ENCODE data around the gene TAT.
"Not testable (repeated sequence)": the region's sequence is repeated elsewhere in the genome, so short reads cannot be mapped to it uniquely, and the experiment has no call there.

Gene TAT

DNA sequence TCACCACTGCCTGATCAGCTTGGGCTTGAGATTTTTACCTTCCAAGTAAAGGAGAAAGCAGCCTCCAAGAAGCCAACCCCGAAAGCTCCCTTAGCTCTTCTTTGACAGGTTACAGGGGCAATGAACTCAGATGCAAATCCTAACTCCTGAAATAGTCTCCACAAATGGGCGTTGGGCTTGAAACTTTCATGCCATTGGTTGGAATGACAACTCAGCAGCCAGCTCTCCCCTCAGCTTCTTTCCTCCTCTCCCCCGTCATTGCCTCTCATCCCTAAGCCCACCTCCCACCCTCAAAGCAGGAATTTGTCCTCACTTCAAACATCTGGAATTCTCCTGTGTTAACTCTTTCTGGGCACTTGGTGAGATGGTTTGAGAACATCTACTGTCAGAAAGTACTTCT lies at the start of gene TAT:
TSS of gene TAT (minus strand) at position 122 of the 400 bp plus-strand sequence. CDS start 677 bp downstream, outside the sequence.
- no peak for DNase-seq

DNA sequence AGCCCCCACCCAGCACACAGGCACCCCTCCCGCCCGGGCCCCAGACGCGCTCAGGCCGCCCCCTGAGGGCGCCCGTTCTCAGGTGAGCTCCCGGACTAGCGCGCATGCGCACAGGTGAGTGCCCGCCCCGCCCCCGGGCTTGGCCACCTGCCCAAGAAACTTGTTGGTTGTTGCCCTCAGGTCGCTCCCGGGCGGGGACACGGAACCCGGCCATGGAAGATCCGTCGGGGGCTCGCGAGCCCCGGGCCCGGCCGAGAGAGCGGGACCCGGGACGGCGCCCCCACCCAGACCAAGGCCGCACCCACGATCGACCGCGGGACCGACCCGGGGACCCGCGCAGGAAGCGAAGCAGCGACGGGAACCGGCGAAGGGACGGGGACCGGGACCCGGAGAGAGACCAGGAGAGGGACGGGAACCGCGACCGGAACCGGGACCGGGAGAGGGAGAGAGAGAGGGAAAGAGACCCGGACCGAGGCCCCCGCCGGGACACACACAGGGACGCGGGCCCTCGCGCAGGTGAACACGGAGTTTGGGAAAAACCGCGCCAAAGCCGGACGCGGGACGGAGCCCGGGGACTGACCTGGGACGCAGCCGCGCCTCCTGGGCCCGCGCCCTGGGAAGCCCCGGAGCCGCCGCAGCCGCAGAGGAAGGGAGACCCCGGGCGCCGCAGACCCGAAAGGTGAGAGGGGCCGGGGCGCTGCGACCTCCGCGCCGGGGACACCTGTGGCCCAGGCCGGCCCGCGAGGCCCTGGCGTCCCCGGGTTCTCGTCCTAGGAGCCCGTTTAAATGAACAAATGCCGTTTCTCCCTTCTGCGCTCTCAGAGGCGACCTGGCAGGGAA lies 49.3 kb upstream of the TAT start, which contains the start of gene MARVELD3:
TSS of gene MARVELD3 (plus strand) at position 167 of the 840 bp plus-strand sequence. CDS start at position 213, 46 bp downstream.
- peak; percentile 77 for DNase-seq

DNA sequence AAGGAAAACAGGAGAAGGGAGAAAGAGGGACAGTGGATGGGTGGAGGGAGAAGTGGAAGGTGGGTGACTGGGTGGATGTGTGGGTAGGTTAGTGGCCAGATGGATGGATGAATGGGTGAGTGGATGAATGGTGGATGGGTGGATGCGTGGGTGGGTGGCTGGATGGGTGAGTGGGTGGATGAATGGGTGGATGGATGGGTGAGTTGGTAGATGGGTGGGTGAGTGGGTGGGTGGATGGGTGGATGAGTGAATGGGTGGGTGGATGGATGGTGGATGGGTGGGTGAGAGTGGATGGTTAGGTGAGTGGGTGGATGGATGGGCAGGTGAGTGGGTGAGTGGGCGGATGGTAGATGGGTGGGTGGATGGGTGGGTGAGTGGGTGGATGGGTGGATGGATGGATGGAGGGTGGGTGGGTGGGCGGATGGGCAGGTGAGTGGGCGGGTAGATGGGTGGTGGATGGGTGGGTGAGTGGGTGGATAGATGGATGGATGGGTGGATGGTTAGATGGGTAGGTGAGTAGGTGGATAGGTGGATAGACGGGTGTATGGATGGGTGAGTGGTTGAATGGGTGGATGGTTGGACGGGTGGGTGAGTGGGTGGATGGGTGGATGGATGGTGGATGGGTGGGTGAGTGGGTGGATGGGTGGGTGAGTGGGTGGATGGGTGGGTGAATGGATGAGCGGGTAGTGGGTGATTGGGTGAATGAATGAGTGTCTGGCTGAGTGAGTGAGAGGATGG lies 48.4 kb upstream of the TAT start:
- DNase-seq: no peak

DNA sequence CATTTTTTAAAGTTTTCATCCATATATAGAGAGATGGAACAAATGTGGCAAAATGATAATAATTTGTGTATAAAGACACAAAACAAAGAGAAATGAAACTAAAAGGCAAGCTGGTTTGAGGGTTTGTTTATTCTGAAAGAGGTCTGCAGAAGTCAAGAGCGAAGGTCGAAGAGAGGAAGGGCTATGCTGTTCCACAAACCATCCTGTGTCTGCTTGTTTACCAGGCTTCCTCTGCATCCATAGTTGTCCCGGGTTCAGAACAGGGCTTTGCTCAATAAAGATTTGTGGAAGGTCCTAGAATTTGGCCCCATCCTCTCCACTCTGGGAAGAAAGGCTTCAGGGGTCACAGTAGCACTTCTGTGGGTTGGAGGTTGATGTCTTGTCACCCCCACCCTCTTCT lies 46.7 kb upstream of the TAT start:
- no peak for DNase-seq

DNA sequence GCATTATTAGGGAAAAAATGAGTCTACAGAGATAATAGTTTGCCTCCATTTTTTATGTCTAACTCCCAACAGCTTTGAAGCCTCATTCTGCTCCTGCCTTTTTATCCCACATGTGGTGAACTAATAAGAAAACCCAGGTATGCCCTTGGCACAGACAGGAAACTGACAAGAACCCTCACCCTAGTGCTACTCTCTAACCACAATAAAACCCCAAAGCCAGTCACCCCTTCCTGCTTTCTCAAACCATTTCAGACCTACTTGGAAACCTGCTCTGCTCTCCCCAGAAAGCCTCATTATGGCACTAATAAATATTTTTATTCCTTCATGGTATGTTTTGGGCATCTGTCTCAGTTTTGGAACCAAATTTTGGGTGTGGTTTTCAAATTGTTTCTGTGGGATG lies 45.2 kb upstream of the TAT start:
- no peak for DNase-seq

DNA sequence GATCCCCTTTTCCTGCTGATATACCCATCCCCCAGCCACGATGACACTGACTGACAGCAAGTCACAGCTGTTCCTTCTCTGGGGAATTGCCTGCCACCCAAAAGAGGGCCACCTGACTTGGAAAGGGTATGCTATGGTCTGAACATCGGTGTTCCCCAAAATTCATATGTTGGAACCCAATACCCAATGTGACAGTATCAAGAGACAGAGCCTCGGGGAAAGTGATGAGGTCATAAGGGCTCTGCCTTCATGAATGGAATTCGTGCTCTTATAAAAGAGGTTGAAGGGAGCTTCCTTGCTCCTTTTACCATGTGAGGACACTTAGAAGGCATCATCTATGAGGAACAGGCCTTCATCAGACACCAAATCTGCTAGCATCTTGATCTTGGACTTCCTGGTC lies 41.5 kb upstream of the TAT start:
- no peak for DNase-seq

DNA sequence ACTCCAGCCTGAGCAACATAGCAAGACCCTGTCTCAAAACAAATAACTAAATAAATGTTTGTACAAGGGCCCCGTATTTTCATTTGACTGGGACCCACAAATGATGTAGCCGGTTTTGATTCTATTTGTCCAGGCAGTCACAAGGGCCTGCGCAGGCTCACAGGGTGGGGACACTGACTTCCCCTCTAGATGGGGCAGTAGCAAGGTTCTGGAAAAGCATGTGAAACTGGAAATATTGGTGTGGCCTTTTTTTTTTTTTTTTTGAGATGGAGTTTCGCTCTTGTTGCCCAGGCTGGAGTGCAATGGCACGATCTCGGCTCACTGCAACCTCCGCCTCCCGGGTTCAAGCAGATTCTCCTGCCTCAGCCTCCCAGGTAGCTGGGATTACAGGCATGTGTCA lies 38.1 kb upstream of the TAT start:
- DNase-seq: not testable (repeated sequence)

DNA sequence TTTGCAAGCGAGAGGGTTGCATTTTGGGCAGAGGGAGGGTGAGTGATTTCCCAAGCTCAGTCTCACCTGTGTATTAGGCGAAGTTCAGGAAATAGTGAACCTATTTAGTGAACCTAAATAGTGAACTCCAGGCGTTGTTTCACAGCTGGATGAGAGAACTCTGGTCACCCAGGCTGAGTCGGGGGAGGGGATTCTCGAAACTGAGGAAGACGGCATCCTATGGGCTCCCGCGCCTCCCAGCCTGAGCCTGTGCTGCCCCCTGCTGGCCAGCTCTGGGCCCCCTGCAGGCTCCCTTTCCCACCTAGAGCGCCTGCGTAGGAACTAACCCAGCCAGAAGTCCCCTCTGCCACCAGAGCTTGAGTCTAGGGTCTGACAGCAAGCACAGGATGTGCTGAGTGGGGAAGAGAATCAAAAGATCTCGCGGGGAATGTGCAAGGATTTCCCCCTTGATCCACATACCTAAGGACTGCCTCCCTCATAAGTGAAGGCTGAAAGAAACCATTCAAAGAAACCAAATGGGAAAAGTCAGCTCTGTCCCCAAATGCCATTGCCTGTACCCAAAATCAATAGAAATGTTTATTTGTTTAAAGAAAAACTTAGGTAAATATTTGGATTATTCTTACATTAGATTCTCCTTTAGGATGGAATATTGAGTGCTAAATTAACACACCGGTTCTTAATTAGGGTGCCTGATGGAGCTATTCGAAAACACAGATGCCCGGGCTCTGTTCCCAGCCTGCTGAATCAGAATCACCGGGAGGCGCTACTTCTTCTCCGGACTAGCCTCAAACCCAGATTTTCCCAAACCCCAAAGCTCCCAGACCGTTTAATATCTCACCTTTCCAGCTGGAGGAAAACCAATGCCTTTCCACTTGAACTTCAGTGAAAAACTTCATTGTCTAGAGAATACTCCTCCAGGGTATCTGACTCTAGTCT lies 34.3 kb upstream of the TAT start:
- DNase-seq: peak; percentile 39

DNA sequence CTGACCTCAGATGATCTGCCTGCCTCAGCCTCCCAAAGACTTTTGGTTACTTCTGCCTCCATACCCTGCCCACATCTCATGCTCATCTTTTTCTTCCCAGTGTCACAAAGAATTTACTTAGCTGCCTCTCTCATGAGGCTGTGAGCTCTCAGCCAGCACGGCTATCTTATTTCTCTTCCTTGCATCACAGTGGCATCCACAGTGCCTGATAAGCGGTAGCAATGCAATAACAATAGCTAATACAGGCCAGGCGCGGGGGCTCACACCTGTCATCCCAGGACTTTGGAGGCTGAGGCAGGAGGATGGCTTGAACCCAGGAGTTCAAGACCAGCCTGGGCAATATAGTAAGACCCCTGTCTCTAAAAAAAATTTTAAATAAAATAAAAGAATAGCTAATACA lies 33.6 kb upstream of the TAT start:
- DNase-seq: no peak

DNA sequence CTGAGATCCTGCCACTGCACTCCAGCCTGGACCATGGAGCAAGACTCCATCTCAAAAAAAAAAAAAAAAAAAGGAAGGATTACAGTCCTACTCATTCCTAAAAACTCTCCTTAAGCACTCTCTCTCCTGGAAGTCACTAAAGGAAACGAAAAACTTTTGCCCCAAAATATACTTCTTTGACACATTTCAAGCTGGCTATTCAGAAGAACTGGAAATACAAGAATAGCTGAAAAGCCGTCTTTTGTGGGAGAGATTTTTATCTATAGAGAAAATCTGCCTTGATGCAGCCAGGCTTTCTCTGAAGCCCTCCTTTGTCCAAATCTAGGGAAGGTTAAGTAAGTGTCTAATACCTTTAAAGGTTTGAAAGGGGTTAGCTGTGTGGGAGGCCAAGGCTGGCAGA lies 32.2 kb upstream of the TAT start:
- DNase-seq: no peak

DNA sequence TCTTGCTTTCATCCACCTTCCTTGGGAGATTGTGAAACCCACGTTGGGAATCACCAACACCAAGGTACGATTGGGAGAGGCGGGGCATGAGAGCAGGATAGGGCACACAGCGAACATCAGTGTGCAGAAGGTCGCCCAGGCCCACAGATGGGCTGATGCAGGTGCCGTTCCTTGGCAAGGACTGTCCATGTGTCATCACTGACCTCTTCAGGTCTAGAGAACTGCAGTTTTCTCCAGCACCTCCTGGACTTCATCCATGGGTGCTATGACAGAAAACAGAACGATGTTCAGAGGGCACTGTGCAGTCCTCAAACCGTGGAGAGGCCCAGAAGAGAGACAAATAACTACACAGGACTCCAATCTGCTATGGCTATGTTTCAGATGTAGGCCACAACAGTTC lies 23.9 kb upstream of the TAT start:
- DNase-seq: no peak

DNA sequence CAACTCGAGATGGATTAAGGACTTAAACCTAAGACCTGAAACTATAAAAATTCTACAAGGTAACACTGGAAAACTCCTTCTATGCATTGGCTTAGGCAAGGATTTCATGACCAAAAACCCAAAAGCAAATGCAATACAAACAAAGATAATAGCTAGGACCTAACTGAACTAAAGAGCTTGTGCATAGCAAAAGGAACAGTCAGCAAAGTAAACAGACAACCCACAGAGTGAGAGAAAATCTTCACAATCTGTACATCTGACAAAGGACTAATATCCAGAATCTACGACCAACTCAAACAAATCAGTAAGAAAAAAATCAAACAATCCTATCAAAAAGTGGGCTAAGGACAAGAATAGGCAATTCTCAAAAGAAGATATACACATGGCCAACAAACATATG lies 21.5 kb upstream of the TAT start:
- not testable (repeated sequence) for DNase-seq

DNA sequence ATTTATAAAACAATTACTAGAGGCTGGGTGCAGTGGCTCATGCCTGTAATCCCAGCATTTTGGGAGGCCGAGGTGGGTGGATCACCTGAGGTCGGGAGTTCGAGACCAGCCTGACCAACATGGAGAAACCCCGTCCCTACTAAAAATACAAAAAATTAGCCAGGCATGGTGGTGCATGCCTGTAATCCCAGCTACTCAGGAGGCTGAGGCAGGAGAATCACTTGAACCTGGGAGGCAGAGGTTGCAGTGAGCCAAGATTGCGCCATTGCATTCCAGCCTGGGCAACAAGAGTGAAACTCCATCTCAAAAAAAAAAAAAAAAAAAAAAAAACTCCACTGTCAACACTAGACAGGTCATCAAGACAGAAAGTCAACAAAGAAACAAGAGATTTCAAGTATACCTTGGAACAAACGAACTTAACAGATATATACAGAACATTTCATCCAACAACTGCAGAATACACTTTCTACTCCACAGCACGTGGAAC lies 18.5 kb upstream of the TAT start:
- not testable (repeated sequence) for DNase-seq

DNA sequence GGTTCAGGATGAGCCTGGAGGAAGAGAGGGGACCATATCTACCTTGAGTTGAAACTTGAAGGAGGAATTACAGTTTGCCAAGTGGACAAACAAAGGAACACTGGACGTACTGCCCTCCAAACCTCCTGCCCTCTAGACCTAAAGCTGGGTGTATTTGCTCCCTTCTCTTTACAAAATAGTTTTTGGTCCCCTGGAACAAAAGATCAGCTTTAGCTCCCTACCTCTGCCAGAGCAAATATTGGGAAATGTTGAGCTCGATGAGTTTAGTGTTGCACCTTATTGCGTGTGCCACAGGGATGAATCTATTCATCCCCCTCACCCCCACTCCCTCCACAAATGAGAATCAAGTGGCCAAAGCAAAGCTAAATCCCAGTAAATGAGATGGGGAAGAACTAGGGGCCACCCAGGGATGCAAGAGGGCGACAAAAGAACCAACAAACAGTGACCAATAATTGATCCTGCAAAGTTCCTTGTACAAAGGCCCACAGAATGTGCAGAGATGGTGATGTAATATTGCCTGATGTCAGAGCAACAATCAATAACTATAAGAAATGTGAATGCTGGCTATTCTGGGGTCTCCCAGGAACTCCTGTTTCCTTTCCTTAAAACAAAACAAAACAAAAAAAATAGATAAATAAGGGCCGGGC lies 17.2 kb upstream of the TAT start:
- no peak for DNase-seq

DNA sequence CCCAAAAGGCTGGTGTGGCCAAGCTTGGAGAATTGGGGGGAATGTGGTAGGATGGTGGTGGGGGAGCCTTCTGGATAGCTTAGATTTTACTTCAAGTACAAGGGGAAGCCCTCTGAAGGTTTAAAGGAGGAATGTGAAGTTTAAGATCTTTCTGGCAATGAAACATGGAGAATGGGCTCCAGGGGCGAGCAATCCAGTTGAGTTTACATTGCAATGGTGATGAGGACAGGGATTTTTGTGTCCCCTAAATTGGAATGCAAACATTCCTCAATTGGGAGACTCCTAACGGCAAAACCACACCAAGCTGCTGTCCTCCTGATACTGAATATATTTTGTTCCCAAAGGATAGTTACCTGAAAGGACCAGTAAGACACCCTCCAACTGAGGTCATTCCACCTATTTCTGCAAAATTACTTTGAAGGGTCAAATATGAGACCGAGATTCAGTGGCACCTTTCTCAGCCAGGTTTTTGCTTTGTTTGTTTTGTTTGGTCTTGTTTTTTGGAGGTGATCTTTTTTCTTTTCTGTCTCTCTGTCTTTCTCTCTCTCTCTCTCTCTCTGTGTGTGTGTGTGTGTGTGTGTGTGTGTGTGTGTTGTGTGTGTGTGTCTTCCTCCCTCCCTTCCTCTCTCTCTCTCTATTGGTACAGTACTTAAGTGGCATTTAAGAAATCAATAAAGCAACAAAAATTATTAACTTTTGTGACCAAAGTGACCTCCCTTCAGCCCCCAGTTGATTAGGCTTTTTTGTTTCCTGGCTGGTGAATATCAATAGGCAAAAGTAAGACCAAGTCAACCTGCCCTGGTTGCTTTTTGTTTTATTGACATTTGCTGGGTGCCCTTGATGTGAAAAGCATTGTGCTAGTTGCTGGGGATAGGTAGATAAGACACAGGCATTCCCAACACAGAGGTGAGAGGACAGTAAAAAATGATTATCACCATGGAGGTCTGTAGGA lies 16.4 kb upstream of the TAT start:
- no peak for DNase-seq

DNA sequence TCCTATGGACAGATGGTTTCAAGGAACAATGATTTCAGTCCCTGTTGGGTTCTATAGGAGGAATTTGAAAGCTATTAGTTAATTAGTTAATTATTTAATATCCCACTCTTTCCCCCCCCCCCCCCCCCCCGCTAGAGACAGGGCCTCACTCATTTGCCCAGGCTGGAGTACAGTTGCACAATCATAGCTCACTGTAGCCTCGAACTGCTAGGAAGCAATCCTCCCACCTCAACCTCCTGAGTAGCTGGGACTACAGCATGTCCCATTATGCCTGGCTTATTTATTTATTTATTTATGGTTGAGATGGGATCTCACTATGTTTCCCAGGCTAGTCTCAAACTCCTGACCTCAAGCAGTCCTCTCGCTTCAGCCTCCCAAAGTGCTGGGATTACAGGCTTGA lies 15.0 kb upstream of the TAT start:
- no peak for DNase-seq

DNA sequence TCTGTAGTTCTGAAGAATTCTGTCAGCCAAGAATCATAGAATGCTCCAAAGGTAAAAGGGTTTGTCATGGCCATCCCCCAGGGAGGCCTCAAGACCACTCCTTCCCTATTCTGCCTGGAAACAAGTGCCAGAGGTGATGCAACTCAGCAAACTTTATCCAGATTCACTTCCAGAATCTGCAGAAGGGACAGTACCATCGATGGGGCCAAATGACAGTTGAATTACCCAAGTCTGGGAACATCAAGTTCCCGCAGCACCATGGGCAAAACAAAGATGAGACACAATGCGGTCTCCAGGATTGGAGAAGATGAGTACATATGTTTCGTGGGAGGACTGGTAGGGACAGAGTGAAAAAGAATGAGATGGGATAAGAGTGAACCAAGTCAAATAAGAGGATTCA lies 13.7 kb upstream of the TAT start:
- no peak for DNase-seq

DNA sequence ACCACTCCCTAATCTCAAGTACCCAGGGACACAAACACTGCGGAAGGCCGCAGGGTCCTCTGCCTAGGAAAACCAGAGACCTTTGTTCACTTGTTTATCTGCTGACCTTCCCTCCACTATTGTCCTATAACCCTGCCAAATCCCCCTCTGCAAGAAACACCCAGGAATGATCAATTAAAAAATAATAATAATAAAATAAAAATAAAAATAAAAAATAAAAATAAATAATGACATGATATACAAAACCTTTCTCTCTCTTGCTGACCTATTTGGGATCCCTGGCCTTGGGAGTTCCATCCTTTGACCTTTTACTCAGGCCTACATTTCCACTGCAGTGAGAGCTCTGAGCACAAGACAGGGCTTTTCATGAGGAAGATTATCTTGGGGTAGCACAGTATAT lies 13.2 kb upstream of the TAT start:
- not testable (repeated sequence) for DNase-seq

DNA sequence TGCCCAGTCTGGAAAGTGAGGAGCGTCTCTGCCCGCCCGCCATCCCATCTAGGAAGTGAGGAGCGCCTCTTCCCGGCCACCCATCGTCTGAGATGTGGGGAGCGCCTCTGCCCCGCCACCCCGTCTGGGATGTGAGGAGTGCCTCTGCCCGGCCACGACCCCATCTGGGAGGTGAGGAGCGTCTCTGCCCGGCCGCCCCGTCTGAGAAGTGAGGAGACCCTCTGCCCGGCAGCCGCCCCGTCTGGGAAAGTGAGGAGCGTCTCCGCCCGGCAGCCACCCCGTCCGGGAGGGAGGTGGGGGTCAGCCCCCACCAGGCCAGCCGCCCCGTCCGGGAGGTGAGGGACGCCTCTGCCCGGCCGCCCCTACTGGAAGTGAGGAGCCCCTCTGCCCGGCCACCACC lies 12.4 kb upstream of the TAT start:
- not testable (repeated sequence) for DNase-seq

DNA sequence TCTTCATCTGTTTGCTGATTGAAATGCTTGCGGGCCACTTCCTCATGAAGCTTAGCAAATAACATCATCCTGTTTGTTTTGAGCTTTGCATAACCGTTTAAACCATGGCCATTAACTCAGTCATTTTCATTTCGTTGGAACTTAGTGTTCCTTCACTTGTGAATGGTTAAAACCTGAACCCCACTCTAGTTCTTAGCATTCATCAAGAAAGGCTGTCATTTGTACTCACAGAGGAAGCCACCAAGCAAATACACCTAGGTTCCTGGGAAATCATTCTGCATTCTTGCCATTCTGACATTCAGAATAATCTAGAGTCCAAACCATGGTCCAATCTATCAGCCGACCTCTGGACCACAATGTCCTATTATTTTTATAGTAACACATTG lies 8.4 kb upstream of the TAT start:
- no peak for DNase-seq
